HG02678 (cell line): ENCODE measurements around the gene MYOCD.
"Not testable (repeated sequence)": the region's sequence is repeated elsewhere in the genome, so short reads cannot be mapped to it uniquely, and the experiment has no call there.

Experiments
- ATAC-seq: cut with Tn5 transposase; IDR thresholded peaks from one replicate; pipeline ENCODE4 v1.9.1; 2021; ENCODE audit warnings: mild to moderate bottlenecking, moderate library complexity; ENCODE audit not compliant: unreplicated experiment

Gene MYOCD

GRCh38 chr17:12665263-12666210 lies at the start of gene MYOCD:
MYOCD (plus strand) TSS chr17:12665890; CDS start chr17:12666189, 299 bp downstream.
- peak; percentile 58 for ATAC-seq

GRCh38 chr17:12616161-12616560 lies 49.5 kb upstream of the MYOCD start:
- no peak for ATAC-seq

GRCh38 chr17:12618557-12618956 lies 47.1 kb upstream of the MYOCD start:
- ATAC-seq: no peak

GRCh38 chr17:12619459-12620199 lies 46.1 kb upstream of the MYOCD start:
- ATAC-seq: no peak

GRCh38 chr17:12620200-12620720 lies 45.4 kb upstream of the MYOCD start:
- ATAC-seq: no peak

GRCh38 chr17:12622726-12623125 lies 43.0 kb upstream of the MYOCD start:
- no peak for ATAC-seq

GRCh38 chr17:12623220-12623848 lies 42.4 kb upstream of the MYOCD start:
- no peak for ATAC-seq

- ATAC-seq: no peak
Measured at GRCh38 chr17:12624211-12624610, 41.5 kb upstream of the MYOCD start.

GRCh38 chr17:12625092-12625491 lies 40.6 kb upstream of the MYOCD start:
- ATAC-seq: no peak

GRCh38 chr17:12627177-12627629 lies 38.5 kb upstream of the MYOCD start:
- ATAC-seq: no peak

GRCh38 chr17:12627781-12628451 lies 37.8 kb upstream of the MYOCD start:
- no peak for ATAC-seq

GRCh38 chr17:12631076-12631475 lies 34.6 kb upstream of the MYOCD start:
- no peak for ATAC-seq

- no peak for ATAC-seq
Measured at GRCh38 chr17:12632785-12633184, 32.9 kb upstream of the MYOCD start.

GRCh38 chr17:12634789-12635414 lies 30.8 kb upstream of the MYOCD start:
- ATAC-seq: no peak

- not testable (repeated sequence) for ATAC-seq
Measured at GRCh38 chr17:12635996-12636395, 29.7 kb upstream of the MYOCD start.

GRCh38 chr17:12637015-12637414 lies 28.7 kb upstream of the MYOCD start:
- ATAC-seq: no peak

GRCh38 chr17:12637745-12638651 lies 27.7 kb upstream of the MYOCD start:
- ATAC-seq: no peak

- no peak for ATAC-seq
Measured at GRCh38 chr17:12640364-12640763, 25.3 kb upstream of the MYOCD start.

GRCh38 chr17:12641084-12641483 lies 24.6 kb upstream of the MYOCD start:
- ATAC-seq: no peak
